GM12873 (cell line): ENCODE data around the gene ANKRD63.

Source experiments
- CTCF ChIP-seq: IDR thresholded peaks from 2 replicates; pipeline ENCODE4 v1.5.1; 2012; ENCODE audit warnings: low read depth, mild to moderate bottlenecking, moderate library complexity, low read length, control low read depth; ENCODE audit not compliant: insufficient read depth; ENCODE audit errors: missing control alignments

The ANKRD63 gene

GRCh38 chr15:40269604-40270003 lies 13.3 kb downstream of the ANKRD63 start:
- no peak for TF ChIP-seq CTCF

- no peak for TF ChIP-seq CTCF
These were observed 15.2 kb downstream of the ANKRD63 start for GRCh38 chr15:40267670-40268069.

- TF ChIP-seq CTCF, result no peak
These were observed 16.0 kb downstream of the ANKRD63 start for GRCh38 chr15:40266828-40267304.

GRCh38 chr15:40265875-40266274 lies 17.0 kb downstream of the ANKRD63 start:
- TF ChIP-seq CTCF, result no peak

GRCh38 chr15:40265355-40265754 lies 17.5 kb downstream of the ANKRD63 start:
- no peak for TF ChIP-seq CTCF

GRCh38 chr15:40264321-40265153 lies 18.3 kb downstream of the ANKRD63 start:
- TF ChIP-seq CTCF, result no peak

- TF ChIP-seq CTCF, result no peak
These were observed 19.7 kb downstream of the ANKRD63 start for GRCh38 chr15:40263024-40263754.
